GM12864 (cell line): ENCODE data around the gene GPR171.

Source experiments
- DNase-seq: peaks from one replicate; pipeline ENCODE4 v3.0.0-alpha.2; 2011; ENCODE audit warnings: low read depth
- H3K4me3 ChIP-seq: 2 replicates; pipeline ENCODE4 v1.5.1; 2011; ENCODE audit warnings: mild to moderate bottlenecking, low read depth, low read length, control low read depth
- CTCF ChIP-seq: IDR thresholded peaks from 2 replicates; pipeline ENCODE4 v1.5.1; 2011; ENCODE audit warnings: low read depth, mild to moderate bottlenecking, moderate library complexity, low read length, control low read depth, inconsistent platforms; ENCODE audit errors: missing control alignments

Gene GPR171

GRCh38 chr3:151154566-151154965 is 48.5 kb downstream of the GPR171 start:
- no peak for TF ChIP-seq CTCF
- no peak overlapping the region for H3K4me3 ChIP-seq
- no peak for DNase-seq

- no peak overlapping the region for H3K4me3 ChIP-seq
- no peak for TF ChIP-seq CTCF
- DNase-seq: no peak
Measured at GRCh38 chr3:151152455-151153079, 50.4 kb downstream of the GPR171 start.
